Measurements from ENCODE around the gene DNASE1L1.

DNASE1L1 gene

GRCh38 chrX:154457491-154458115, 48.5 kb upstream of the DNASE1L1 start (continued):
- TF ChIP-seq ZNF416 (tag by site-specific recombination; IDR thresholded peaks at IDR 0.05): no peak
- peak; percentile 63; the same call in 1 of the 2 replicates for TF ChIP-seq ZBTB10 (tag by site-specific recombination; IDR thresholded peaks at IDR 0.05)
- TF ChIP-seq, protein P1, sequence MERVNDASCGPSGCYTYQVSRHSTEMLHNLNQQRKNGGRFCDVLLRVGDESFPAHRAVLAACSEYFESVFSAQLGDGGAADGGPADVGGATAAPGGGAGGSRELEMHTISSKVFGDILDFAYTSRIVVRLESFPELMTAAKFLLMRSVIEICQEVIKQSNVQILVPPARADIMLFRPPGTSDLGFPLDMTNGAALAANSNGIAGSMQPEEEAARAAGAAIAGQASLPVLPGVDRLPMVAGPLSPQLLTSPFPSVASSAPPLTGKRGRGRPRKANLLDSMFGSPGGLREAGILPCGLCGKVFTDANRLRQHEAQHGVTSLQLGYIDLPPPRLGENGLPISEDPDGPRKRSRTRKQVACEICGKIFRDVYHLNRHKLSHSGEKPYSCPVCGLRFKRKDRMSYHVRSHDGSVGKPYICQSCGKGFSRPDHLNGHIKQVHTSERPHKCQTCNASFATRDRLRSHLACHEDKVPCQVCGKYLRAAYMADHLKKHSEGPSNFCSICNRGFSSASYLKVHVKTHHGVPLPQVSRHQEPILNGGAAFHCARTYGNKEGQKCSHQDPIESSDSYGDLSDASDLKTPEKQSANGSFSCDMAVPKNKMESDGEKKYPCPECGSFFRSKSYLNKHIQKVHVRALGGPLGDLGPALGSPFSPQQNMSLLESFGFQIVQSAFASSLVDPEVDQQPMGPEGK (tag by site-specific recombination; IDR thresholded peaks at IDR 0.05): peak; percentile 77
- TF ChIP-seq, protein P2, sequence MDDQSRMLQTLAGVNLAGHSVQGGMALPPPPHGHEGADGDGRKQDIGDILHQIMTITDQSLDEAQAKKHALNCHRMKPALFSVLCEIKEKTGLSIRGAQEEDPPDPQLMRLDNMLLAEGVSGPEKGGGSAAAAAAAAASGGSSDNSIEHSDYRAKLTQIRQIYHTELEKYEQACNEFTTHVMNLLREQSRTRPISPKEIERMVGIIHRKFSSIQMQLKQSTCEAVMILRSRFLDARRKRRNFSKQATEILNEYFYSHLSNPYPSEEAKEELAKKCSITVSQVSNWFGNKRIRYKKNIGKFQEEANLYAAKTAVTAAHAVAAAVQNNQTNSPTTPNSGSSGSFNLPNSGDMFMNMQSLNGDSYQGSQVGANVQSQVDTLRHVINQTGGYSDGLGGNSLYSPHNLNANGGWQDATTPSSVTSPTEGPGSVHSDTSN (CRISPR knock-in tag; IDR thresholded peaks at IDR 0.05): no peak
- no peak for TF ChIP-seq ZNF341 (tag by site-specific recombination; IDR thresholded peaks at IDR 0.05; ENCODE audit: low read depth)
- no peak for TF ChIP-seq ZNF221 (tag by site-specific recombination; IDR thresholded peaks at IDR 0.05; ENCODE audit: borderline replicate concordance)
- no peak for TF ChIP-seq KLF17 (tag by site-specific recombination; IDR thresholded peaks at IDR 0.05)
- TF ChIP-seq ZBTB21 (tag by site-specific recombination; IDR thresholded peaks at IDR 0.05): 0 out of 2 replicates have a peak, but pooled peaks have one; percentile 27

DNA sequence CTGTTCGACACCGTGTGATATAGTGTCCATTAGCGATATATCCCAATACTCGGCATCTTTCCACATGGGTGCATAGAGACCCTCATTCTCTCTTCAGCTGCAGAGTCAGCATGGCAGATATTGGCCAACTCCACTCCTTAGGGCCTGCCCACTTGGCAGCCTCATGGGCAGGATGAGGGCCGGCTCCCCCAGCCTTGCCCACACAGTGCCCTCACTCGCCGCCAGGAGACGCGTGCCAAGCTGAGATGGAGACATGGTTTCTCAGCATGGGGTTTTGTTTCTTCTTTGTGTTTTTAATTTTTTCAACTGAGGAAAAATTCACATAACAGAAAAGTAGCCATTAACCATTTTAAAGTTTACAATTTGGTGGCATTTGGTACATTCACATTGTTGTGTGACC, 43.8 kb upstream of the DNASE1L1 start:
- ChIA-PET CTCF (no interaction called here), POLR2A (interaction anchor here (0.8 kb wide), 1 partner anchor 38 kb away, joined by 4 read pairs; the partner anchor contains the start of gene SLC10A3)
- no peak overlapping the region for H3K4me3 ChIP-seq (ENCODE audit: low read depth, low read length)
- TF ChIP-seq ZNF354C (tag by site-specific recombination; IDR thresholded peaks at IDR 0.05; ENCODE audit: borderline replicate concordance, low read depth): no peak
- no peak for TF ChIP-seq ZNF148 (tag by site-specific recombination; IDR thresholded peaks at IDR 0.05; ENCODE audit: borderline replicate concordance)
- no peak for TF ChIP-seq GLI4 (tag by site-specific recombination; IDR thresholded peaks at IDR 0.05)
- TF ChIP-seq, protein P3, sequence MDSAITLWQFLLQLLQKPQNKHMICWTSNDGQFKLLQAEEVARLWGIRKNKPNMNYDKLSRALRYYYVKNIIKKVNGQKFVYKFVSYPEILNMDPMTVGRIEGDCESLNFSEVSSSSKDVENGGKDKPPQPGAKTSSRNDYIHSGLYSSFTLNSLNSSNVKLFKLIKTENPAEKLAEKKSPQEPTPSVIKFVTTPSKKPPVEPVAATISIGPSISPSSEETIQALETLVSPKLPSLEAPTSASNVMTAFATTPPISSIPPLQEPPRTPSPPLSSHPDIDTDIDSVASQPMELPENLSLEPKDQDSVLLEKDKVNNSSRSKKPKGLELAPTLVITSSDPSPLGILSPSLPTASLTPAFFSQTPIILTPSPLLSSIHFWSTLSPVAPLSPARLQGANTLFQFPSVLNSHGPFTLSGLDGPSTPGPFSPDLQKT (IDR thresholded peaks at IDR 0.05; ENCODE audit: borderline replicate concordance, low read depth, low read length): no peak
- TF ChIP-seq ZFP69B (tag by site-specific recombination; IDR thresholded peaks at IDR 0.05): no peak
- TF ChIP-seq ZNF830 (tag by site-specific recombination; IDR thresholded peaks at IDR 0.05; ENCODE audit: low read depth): no peak
- TF ChIP-seq ZNF747 (tag by site-specific recombination; IDR thresholded peaks at IDR 0.05): no peak
- TF ChIP-seq ZFP41 (tag by site-specific recombination; IDR thresholded peaks at IDR 0.05; ENCODE audit: borderline replicate concordance): no peak
- TF ChIP-seq ZBTB8A (tag by site-specific recombination; IDR thresholded peaks at IDR 0.05): no peak
- TF ChIP-seq GLIS2 (tag by site-specific recombination; IDR thresholded peaks at IDR 0.05): no peak
- TF ChIP-seq WT1 (tag by site-specific recombination; IDR thresholded peaks at IDR 0.05): no peak
- no peak for TF ChIP-seq ZNF529 (tag by site-specific recombination; IDR thresholded peaks at IDR 0.05; ENCODE audit: insufficient replicate concordance)
- no peak for TF ChIP-seq SP2 (tag by site-specific recombination; IDR thresholded peaks at IDR 0.05)
- TF ChIP-seq IKZF3 (tag by site-specific recombination; IDR thresholded peaks at IDR 0.05): no peak
- peaks cover 3 to 50% of the 10 kb centered on the region in 2 experiments; a peak in 2 of 3 replicates for H3K36me3 ChIP-seq (ENCODE audit: control insufficient read depth in 2 of 2, insufficient read depth in 1 of 2, low read length in 2 of 2)
- H3K27ac ChIP-seq (ENCODE audit: extremely low read depth, low read depth, low read length): no peak overlapping the region
- no peaks in the 10 kb centered on the region for H3K9me3 ChIP-seq (ENCODE audit: control insufficient read depth, insufficient read depth, low read depth, low read length)
- no peaks in the 10 kb centered on the region for H3K4me1 ChIP-seq (ENCODE audit: control insufficient read depth, insufficient read depth, low read length)

All from HEK293 (cell line).